CD4-positive, alpha-beta T cell (primary cell): ENCODE measurements around the gene SMPD1. TPM values are rescaled to one million over a fixed set of nuclear protein-coding genes. Genes with fewer than 3 reads are reported as not detected.

Experiments
- ATAC-seq: fragments of 200-7000 bp; cut with Tn5 transposase; one replicate; pipeline ENCODE4 v1.10.0; 2022; ENCODE audit warnings: mild to moderate bottlenecking; ENCODE audit not compliant: poor library complexity
- CTCF ChIA-PET: fragments of 350-600 bp; sonication (Branson Sonifier 250); formaldehyde crosslinking; loops from one replicate; lab custom pipeline; 2021; ENCODE audit warnings: antibody characterized with exemption, inconsistent platforms; lab: Charles Lee
- POLR2A ChIA-PET: fragments of 350-600 bp; sonication (Branson Sonifier 250); formaldehyde crosslinking; loops from one replicate; lab custom pipeline; 2021; ENCODE audit warnings: antibody characterized with exemption, inconsistent platforms; lab: Charles Lee
- DNase-seq, 14 experiments: peaks; one replicate each; pipeline ENCODE4 v3.0.0-alpha.2; 2013 to 2020; ENCODE audit warnings: mixed read lengths in 2 of 14
- H3K27ac ChIP-seq, 2 donors: one replicate each; pipeline versions ENCODE4 v1.5.1 to v1.7.0; 2013; ENCODE audit warnings: low read length in 2 of 2, low read depth in 1 of 2, mild to moderate bottlenecking in 1 of 2
- H3K27me3 ChIP-seq, 2 experiments: 1 replicate in 1 of 2; 2 replicates in 1 of 2; pipeline versions ENCODE4 v1.6.1 to v1.7.0; 2013; ENCODE audit warnings: low read length in 2 of 2, control low read depth in 1 of 2, mild to moderate bottlenecking in 1 of 2, moderate library complexity in 1 of 2; ENCODE audit not compliant: insufficient read depth in 2 of 2, control insufficient read depth in 1 of 2
- H3K36me3 ChIP-seq: one replicate; pipeline ENCODE4 v1.6.1; 2013; ENCODE audit warnings: low read length, control low read depth; ENCODE audit not compliant: insufficient read depth
- H3K4me1 ChIP-seq: one replicate; pipeline ENCODE4 v1.6.1; 2013; ENCODE audit warnings: low read length, control low read depth; ENCODE audit not compliant: insufficient read depth
- H3K4me3 ChIP-seq: one replicate; pipeline ENCODE4 v1.5.1; 2013; ENCODE audit warnings: mild to moderate bottlenecking, low read length, moderate library complexity
- H3K9me3 ChIP-seq, 2 experiments: 1 replicate in 1 of 2; 2 replicates in 1 of 2; pipeline versions ENCODE4 v1.6.1 to v1.7.0; 2013; ENCODE audit warnings: low read length in 2 of 2, mild to moderate bottlenecking in 2 of 2, control low read depth in 1 of 2, moderate library complexity in 1 of 2; ENCODE audit not compliant: control insufficient read depth in 1 of 2, insufficient read depth in 1 of 2
- H3K27ac Mint-ChIP-seq: one replicate; pipeline ENCODE4 v1.8.0; 2020; ENCODE audit warnings: mixed read lengths
- H3K27me3 Mint-ChIP-seq: one replicate; pipeline ENCODE4 v1.8.0; 2021; ENCODE audit warnings: mixed read lengths
- H3K36me3 Mint-ChIP-seq: one replicate; pipeline ENCODE4 v1.8.0; 2021; ENCODE audit warnings: low read depth, mixed read lengths
- H3K4me1 Mint-ChIP-seq: one replicate; pipeline ENCODE4 v1.8.0; 2021; ENCODE audit warnings: low read depth, mixed read lengths
- H3K4me3 Mint-ChIP-seq: one replicate; pipeline ENCODE4 v1.8.0; 2020; ENCODE audit warnings: mild to moderate bottlenecking, mixed read lengths
- H3K9me3 Mint-ChIP-seq: one replicate; pipeline ENCODE4 v1.8.0; 2020; ENCODE audit warnings: mixed read lengths
- intact Hi-C, 2 experiments: fragments of 100-400 bp; cut with DNase I in 1 of 2; cut with micrococcal nuclease in 1 of 2; formaldehyde crosslinking; loops; one replicate each; pipeline versions ENCODE4 v1.15.1 to v1.9.0; 2023 to 2025; cut with DNase I, micrococcal nuclease
- total RNA-seq, 174 experiments: library from RNA in 2 of 174; stranded (reverse) in 2 of 174; gene quantifications; one replicate each; pipeline ENCODE4 v1.2.3 and lab custom pipeline; 2021 to 2026
- TF ChIP-seq, protein P1 (sequence below): fragments of 200-600 bp; IDR thresholded peaks from one replicate; pipeline ENCODE4 v1.8.0; 2022; ENCODE audit warnings: antibody characterized with exemption, mild to moderate bottlenecking

Gene SMPD1
- total RNA-seq, 2 experiments from 2014 or later = 70.9 to 75.0 TPM

DNA sequence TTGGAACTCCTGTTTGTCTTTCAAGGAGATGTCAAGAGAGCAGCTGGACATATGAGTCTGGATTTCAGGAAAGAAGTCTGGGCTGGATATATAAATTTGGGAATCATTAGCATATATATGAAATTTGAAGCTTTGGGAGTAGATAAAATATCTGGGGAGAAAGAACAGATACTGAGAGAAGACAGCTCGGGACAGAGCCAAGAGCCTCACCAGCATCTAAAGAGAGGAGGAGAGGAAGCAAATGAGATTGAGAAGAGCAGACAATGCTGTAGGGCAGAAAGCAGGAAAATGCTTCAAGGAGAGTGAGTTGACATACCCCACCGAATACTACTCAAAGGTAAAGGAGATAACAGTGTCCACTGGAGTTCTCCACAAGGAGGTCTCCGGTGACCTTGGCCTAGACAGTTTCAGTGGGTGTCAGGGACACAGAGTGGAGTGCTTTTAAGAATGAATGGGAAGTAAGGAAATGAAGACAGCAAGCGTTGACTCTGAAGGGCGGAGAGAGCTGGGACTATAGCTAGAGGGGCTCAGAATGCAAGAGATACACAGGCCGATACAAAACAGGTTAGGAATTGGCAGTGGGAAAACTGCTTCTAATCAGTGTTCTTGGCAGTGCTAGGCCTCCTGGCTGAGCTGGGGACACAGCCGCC lies 27.8 kb downstream of the SMPD1 start:
- H3K36me3 Mint-ChIP-seq = no peaks in the 10 kb centered on the region
- no peak overlapping the region for H3K27ac Mint-ChIP-seq
- H3K36me3 ChIP-seq = no peaks in the 10 kb centered on the region
- intact Hi-C loops = loop anchor here (1.0 to 10.0 kb wide), 7 partner anchors 15 to 1097 kb away; partner anchors contain the start of genes CNGA4 (in 1 of the 2), FHIP1B (in 1 of the 2), PPFIBP2 (in 1 of the 2) and SMPD1 (in 1 of the 2)
- H3K9me3 ChIP-seq = no peaks in the 10 kb centered on the region
- ChIA-PET CTCF (interaction anchor here (5.8 kb wide), 1 partner anchor 26 kb away, joined by 21 read pairs; no protein-coding TSS in a partner anchor), POLR2A (interaction anchor here (1.5 to 6.4 kb wide), 10 partner anchors 8 to 265 kb away, joined by 3 to 163 read pairs (median 14); partner anchors contain the start of genes ARFIP2, MRPL17, SMPD1 and TAF10)
- H3K4me1 ChIP-seq = peaks cover 60% of the 10 kb centered on the region
- peak overlapping the region; percentile 26 to 92 for H3K27ac ChIP-seq
- ATAC-seq (no peak), DNase-seq (peak in 1 of 14 experiments; percentile 34)
- no peaks in the 10 kb centered on the region for H3K9me3 Mint-ChIP-seq
- H3K27me3 ChIP-seq = no peaks in the 10 kb centered on the region
- peaks cover 10% of the 10 kb centered on the region for H3K4me1 Mint-ChIP-seq
- TF ChIP-seq, protein P1, sequence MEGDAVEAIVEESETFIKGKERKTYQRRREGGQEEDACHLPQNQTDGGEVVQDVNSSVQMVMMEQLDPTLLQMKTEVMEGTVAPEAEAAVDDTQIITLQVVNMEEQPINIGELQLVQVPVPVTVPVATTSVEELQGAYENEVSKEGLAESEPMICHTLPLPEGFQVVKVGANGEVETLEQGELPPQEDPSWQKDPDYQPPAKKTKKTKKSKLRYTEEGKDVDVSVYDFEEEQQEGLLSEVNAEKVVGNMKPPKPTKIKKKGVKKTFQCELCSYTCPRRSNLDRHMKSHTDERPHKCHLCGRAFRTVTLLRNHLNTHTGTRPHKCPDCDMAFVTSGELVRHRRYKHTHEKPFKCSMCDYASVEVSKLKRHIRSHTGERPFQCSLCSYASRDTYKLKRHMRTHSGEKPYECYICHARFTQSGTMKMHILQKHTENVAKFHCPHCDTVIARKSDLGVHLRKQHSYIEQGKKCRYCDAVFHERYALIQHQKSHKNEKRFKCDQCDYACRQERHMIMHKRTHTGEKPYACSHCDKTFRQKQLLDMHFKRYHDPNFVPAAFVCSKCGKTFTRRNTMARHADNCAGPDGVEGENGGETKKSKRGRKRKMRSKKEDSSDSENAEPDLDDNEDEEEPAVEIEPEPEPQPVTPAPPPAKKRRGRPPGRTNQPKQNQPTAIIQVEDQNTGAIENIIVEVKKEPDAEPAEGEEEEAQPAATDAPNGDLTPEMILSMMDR = no peak
- peak overlapping the region; percentile 70 for H3K4me3 ChIP-seq
- H3K4me3 Mint-ChIP-seq = no peak overlapping the region
- no peaks in the 10 kb centered on the region for H3K27me3 Mint-ChIP-seq

- Mint-ChIP-seq H3K4me1 (peaks cover 10% of the 10 kb centered on the region), H3K36me3 (no peaks in the 10 kb centered on the region), H3K27ac (no peak overlapping the region), H3K4me3 (peak overlapping the region; percentile 38), H3K27me3 (peaks cover 4% of the 10 kb centered on the region), H3K9me3 (no peaks in the 10 kb centered on the region)
- ChIA-PET CTCF (interaction anchor here (1.0 to 5.8 kb wide), 5 partner anchors 16 to 39 kb away, joined by 3 to 21 read pairs (median 9); no protein-coding TSS in a partner anchor), POLR2A (interaction anchor here (1.0 to 6.4 kb wide), 14 partner anchors 8 to 265 kb away, joined by 3 to 163 read pairs (median 10); partner anchors contain the start of genes ARFIP2, ILK, MRPL17 and SMPD1)
- Histone ChIP-seq H3K27ac (peak overlapping the region; percentile 26 to 92), H3K4me3 (peak overlapping the region; percentile 70), H3K4me1 (peaks cover 55% of the 10 kb centered on the region), H3K36me3 (no peaks in the 10 kb centered on the region), H3K27me3 (no peaks in the 10 kb centered on the region), H3K9me3 (no peaks in the 10 kb centered on the region)
- DNase-seq = peak in 3 of 14 experiments; percentile 16 to 47 (median 35)
- no peak for ATAC-seq
- TF ChIP-seq, protein P1 = no peak
- intact Hi-C loops = loop anchor here (1.0 to 10.0 kb wide), 9 partner anchors 15 to 1096 kb away; partner anchors contain the start of genes CNGA4 (in 1 of the 2), FHIP1B (in 1 of the 2), PPFIBP2 (in 1 of the 2) and SMPD1 (in 1 of the 2)
Measured at GRCh38 chr11:6418557-6419008, 28.3 kb downstream of the SMPD1 start.

GRCh38 chr11:6419009-6419631 lies 28.8 kb downstream of the SMPD1 start, which contains the start of gene APBB1:
APBB1 (minus strand) TSS chr11:6419094; CDS start chr11:6411347, 7,747 bp downstream.
- H3K27me3 Mint-ChIP-seq = peaks cover 7% of the 10 kb centered on the region
- TF ChIP-seq, protein P1 = no peak
- Histone ChIP-seq H3K9me3 (no peaks in the 10 kb centered on the region), H3K36me3 (no peaks in the 10 kb centered on the region), H3K4me3 (peak within 1 kb of the TSS; percentile 70), H3K27ac (peak within 1 kb of the TSS; percentile 49 to 92), H3K27me3 (no peaks in the 10 kb centered on the region), H3K4me1 (peaks cover 49% of the 10 kb centered on the region)
- CTCF ChIA-PET = interaction anchor here (0.6 to 5.8 kb wide), 8 partner anchors 9 to 40 kb away, joined by 3 to 21 read pairs (median 4); partner anchors contain the start of gene SMPD1
- intact Hi-C loops = loop anchor here (1.0 to 10.0 kb wide), 8 partner anchors 17 to 1096 kb away; partner anchors contain the start of genes CNGA4 (in 1 of the 2), FHIP1B (in 1 of the 2), PPFIBP2 (in 1 of the 2) and SMPD1 (in 1 of the 2)
- POLR2A ChIA-PET = interaction anchor here (0.7 to 6.4 kb wide), 16 partner anchors 8 to 328 kb away, joined by 3 to 163 read pairs (median 6); partner anchors contain the start of genes ARFIP2, ILK, MRPL17 and SMPD1
- H3K36me3 Mint-ChIP-seq = no peaks in the 10 kb centered on the region
- H3K4me1 Mint-ChIP-seq = peaks cover 10% of the 10 kb centered on the region
- peak; percentile 61 to 91 (median 74) for DNase-seq
- no peaks in the 10 kb centered on the region for H3K9me3 Mint-ChIP-seq
- H3K27ac Mint-ChIP-seq = peak within 1 kb of the TSS; percentile 89
- H3K4me3 Mint-ChIP-seq = peak within 1 kb of the TSS; percentile 91
- ATAC-seq = peak; percentile 68
